Measurements from ENCODE around the gene TMEM132C.

GRCh38 chr12:128483526-128484255 is 216.7 kb downstream of the TMEM132C start:
- TF ChIP-seq CTCF (IDR thresholded peaks at IDR 0.05) (no peak), ZFX (IDR thresholded peaks at IDR 0.05; ENCODE audit: borderline replicate concordance) (no peak)
